GM19395 (cell line): Measurements from ENCODE around the gene NR1I3.
A peak's percentile ranks its signal among the peaks of the same experiment; 100 is the strongest.

Source experiments
- ATAC-seq: cut with Tn5 transposase; IDR thresholded peaks from one replicate; pipeline ENCODE4 v1.9.1; 2021; ENCODE audit warnings: mild to moderate bottlenecking, moderate library complexity; ENCODE audit not compliant: unreplicated experiment

Gene NR1I3

GRCh38 chr1:161196521-161197451 is 41.2 kb downstream of the NR1I3 start:
- no peak for ATAC-seq

- ATAC-seq, result no peak
Observed at GRCh38 chr1:161196111-161196510, 41.9 kb downstream of the NR1I3 start.

- no peak for ATAC-seq
Observed at GRCh38 chr1:161195171-161195570, 42.8 kb downstream of the NR1I3 start.

- ATAC-seq, result no peak
Observed at GRCh38 chr1:161193561-161194235, 44.3 kb downstream of the NR1I3 start.

GRCh38 chr1:161192476-161193465 is 45.2 kb downstream of the NR1I3 start:
- ATAC-seq, result peak; percentile 89

- no peak for ATAC-seq
Observed at GRCh38 chr1:161191971-161192370, 46.0 kb downstream of the NR1I3 start.

- no peak for ATAC-seq
Observed at GRCh38 chr1:161190962-161191521, 47.0 kb downstream of the NR1I3 start.

GRCh38 chr1:161189036-161189435 is 49.0 kb downstream of the NR1I3 start:
- no peak for ATAC-seq

GRCh38 chr1:161188381-161188780 is 49.6 kb downstream of the NR1I3 start:
- ATAC-seq, result no peak

GRCh38 chr1:161187311-161187710 is 50.7 kb downstream of the NR1I3 start:
- no peak for ATAC-seq

- peak; percentile 33 for ATAC-seq
Observed at GRCh38 chr1:161185732-161186311, 52.2 kb downstream of the NR1I3 start.

GRCh38 chr1:161185282-161185682 is 52.7 kb downstream of the NR1I3 start:
- peak; percentile 74 for ATAC-seq

GRCh38 chr1:161182214-161182613 is 55.8 kb downstream of the NR1I3 start:
- ATAC-seq, result peak; percentile 47

- ATAC-seq, result no peak
Observed at GRCh38 chr1:161180639-161181038, 57.4 kb downstream of the NR1I3 start.

- no peak for ATAC-seq
Observed at GRCh38 chr1:161179698-161180097, 58.3 kb downstream of the NR1I3 start.
